GM13977 (cell line): ENCODE data around the gene PRRG2.

Source experiments
- DNase-seq: peaks from one replicate; pipeline ENCODE4 v3.0.0; 2012; ENCODE audit warnings: low spot score
- CTCF ChIP-seq: IDR thresholded peaks from 2 replicates; pipeline ENCODE4 v1.5.1; 2012; ENCODE audit warnings: mild to moderate bottlenecking, control low read depth; ENCODE audit not compliant: insufficient read depth; ENCODE audit errors: extremely low read depth, missing control alignments
- in situ Hi-C: fragments of 300-500 bp; cut with MboI; formaldehyde crosslinking; loops from one replicate; pipeline ENCODE4 v1.12.0; 2022; ENCODE audit warnings: low sequenced_read_pairs, low pct_unique_long_range_greater_than_20kb, mixed read lengths, inconsistent platforms; ENCODE audit not compliant: unreplicated experiment

The PRRG2 gene

GRCh38 chr19:49549045-49549444 lies 32.1 kb upstream of the PRRG2 start:
- no peak for TF ChIP-seq CTCF
- DNase-seq, result no peak
- in situ Hi-C loops, result no loop called here

- in situ Hi-C loops, result no loop called here
- TF ChIP-seq CTCF, result no peak
- no peak for DNase-seq
These were observed 29.6 kb upstream of the PRRG2 start for GRCh38 chr19:49551531-49551930.

GRCh38 chr19:49552749-49553148 lies 28.4 kb upstream of the PRRG2 start:
- DNase-seq, result no peak
- no peak for TF ChIP-seq CTCF
- in situ Hi-C loops, result no loop called here

- no peak for DNase-seq
- no peak for TF ChIP-seq CTCF
- in situ Hi-C loops, result no loop called here
These were observed 27.5 kb upstream of the PRRG2 start for GRCh38 chr19:49553451-49554271.

GRCh38 chr19:49554701-49555181 lies 26.4 kb upstream of the PRRG2 start:
- no peak for DNase-seq
- no peak for TF ChIP-seq CTCF
- in situ Hi-C loops, result no loop called here

GRCh38 chr19:49555600-49556411 lies 25.3 kb upstream of the PRRG2 start:
- no peak for TF ChIP-seq CTCF
- DNase-seq, result no peak
- in situ Hi-C loops, result no loop called here
